ENCODE measurements around the gene RNF151.

DNA sequence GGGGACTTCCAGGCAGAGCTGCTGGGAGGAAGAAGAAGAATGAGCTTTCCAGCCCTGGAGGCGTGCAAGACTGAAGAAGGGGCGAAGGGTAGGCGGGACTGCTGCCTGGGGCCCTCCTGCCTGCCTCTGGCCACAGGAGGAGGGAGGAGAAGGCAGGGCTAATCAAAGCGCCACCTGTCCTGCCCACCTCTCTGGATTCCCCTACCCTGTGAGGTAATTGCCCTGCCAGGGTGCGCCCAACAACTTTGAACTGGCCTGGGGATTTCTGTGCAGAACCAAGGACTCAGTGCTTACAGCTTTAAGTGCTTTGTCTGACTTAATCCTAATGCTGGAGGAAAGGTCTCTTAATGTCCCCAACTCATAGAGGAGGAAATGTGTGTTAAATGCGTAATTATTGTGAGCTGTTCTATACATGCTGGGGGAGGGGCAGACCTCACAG lies 14.8 kb downstream of the RNF151 start, which contains the start of gene NOXO1:
- TF ChIP-seq, protein P1, sequence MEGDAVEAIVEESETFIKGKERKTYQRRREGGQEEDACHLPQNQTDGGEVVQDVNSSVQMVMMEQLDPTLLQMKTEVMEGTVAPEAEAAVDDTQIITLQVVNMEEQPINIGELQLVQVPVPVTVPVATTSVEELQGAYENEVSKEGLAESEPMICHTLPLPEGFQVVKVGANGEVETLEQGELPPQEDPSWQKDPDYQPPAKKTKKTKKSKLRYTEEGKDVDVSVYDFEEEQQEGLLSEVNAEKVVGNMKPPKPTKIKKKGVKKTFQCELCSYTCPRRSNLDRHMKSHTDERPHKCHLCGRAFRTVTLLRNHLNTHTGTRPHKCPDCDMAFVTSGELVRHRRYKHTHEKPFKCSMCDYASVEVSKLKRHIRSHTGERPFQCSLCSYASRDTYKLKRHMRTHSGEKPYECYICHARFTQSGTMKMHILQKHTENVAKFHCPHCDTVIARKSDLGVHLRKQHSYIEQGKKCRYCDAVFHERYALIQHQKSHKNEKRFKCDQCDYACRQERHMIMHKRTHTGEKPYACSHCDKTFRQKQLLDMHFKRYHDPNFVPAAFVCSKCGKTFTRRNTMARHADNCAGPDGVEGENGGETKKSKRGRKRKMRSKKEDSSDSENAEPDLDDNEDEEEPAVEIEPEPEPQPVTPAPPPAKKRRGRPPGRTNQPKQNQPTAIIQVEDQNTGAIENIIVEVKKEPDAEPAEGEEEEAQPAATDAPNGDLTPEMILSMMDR (IDR thresholded peaks at IDR 0.05): no peak
- no peak for TF ChIP-seq POLR2A (IDR thresholded peaks at IDR 0.05)

Measured in heart left ventricle (tissue), 13 donors.